Endodermal cell (in vitro differentiated cells): ENCODE results near the gene CHAT. TPM values are rescaled to one million over a fixed set of nuclear protein-coding genes. Genes with fewer than 3 reads are reported as not detected.

Source experiments
- DNase-seq: peaks from one replicate; pipeline ENCODE4 v3.0.0-alpha.2; 2017
- H3K27ac ChIP-seq: 2 replicates; pipeline ENCODE4 v1.5.1; 2013; ENCODE audit warnings: mild to moderate bottlenecking, low read depth, low read length, moderate library complexity
- H3K27me3 ChIP-seq: 2 replicates; pipeline ENCODE4 v1.6.1; 2013; ENCODE audit warnings: mild to moderate bottlenecking, low read length, moderate library complexity; ENCODE audit not compliant: insufficient read depth, control insufficient read depth, poor library complexity, severe bottlenecking
- H3K36me3 ChIP-seq: 2 replicates; pipeline ENCODE4 v1.7.0; 2013; ENCODE audit warnings: mild to moderate bottlenecking, low read length, moderate library complexity; ENCODE audit not compliant: control insufficient read depth, insufficient read depth
- H3K4me1 ChIP-seq: one replicate; pipeline ENCODE4 v1.7.0; 2013; ENCODE audit warnings: low read length; ENCODE audit not compliant: control insufficient read depth, insufficient read depth
- H3K4me3 ChIP-seq: 2 replicates; pipeline ENCODE4 v1.5.1; 2013; ENCODE audit warnings: mild to moderate bottlenecking, low read length, moderate library complexity
- H3K9ac ChIP-seq: 2 replicates; pipeline ENCODE4 v1.6.1; 2013; ENCODE audit warnings: mild to moderate bottlenecking, low read length, moderate library complexity; ENCODE audit not compliant: poor library complexity, severe bottlenecking; ENCODE audit errors: extremely low read depth
- H3K9me3 ChIP-seq: 2 replicates; pipeline ENCODE4 v1.6.1; 2013; ENCODE audit warnings: mild to moderate bottlenecking, low read length, moderate library complexity; ENCODE audit not compliant: control insufficient read depth
- H3K27ac Mint-ChIP-seq: 2 replicates; pipeline ENCODE4 v1.8.0; 2020; ENCODE audit warnings: mixed read lengths
- H3K27me3 Mint-ChIP-seq: 2 replicates; pipeline ENCODE4 v1.8.0; 2021; ENCODE audit warnings: mild to moderate bottlenecking, mixed read lengths; ENCODE audit not compliant: insufficient read depth
- H3K36me3 Mint-ChIP-seq: 2 replicates; pipeline ENCODE4 v1.8.0; 2020; ENCODE audit warnings: low read depth, mixed read lengths
- H3K4me1 Mint-ChIP-seq: 2 replicates; pipeline ENCODE4 v1.8.0; 2020; ENCODE audit warnings: mixed read lengths
- H3K4me3 Mint-ChIP-seq: 2 replicates; pipeline ENCODE4 v1.8.0; 2020; ENCODE audit warnings: mild to moderate bottlenecking, moderate library complexity, mixed read lengths
- H3K9me3 Mint-ChIP-seq: 2 replicates; pipeline ENCODE4 v1.8.0; 2020; ENCODE audit warnings: mild to moderate bottlenecking, mixed read lengths
- WGBS, 2 experiments: methylation state at CpG; one replicate each; pipeline versions ENCODE4 v1.1.5 to v1.1.7; 2013; ENCODE audit warnings: missing lambda C conversion rate in 2 of 2, mixed read lengths in 1 of 2; ENCODE audit not compliant: insufficient coverage in 1 of 2, insufficient read length in 1 of 2; 5-methylcytosine and 5-hydroxymethylcytosine counted together
- total RNA-seq, 2 donors: library from RNA; stranded (reverse); fragmentation: NEBNext Ultra II Directional in 1 of 2; extraction: Animal tissue kit (Norgen Biotek cat#: 25700) in 1 of 2; gene quantifications; 2 replicates in 1 of 2; 3 replicates in 1 of 2; pipeline ENCODE4 v1.2.1, GENCODE V29; 2021
- TF ChIP-seq, protein P1 (sequence below): fragments of 200-600 bp; sonication (generic); conservative IDR thresholded peaks from 2 replicates; pipeline ENCODE4 v1.5.0; 2021; ENCODE audit warnings: antibody characterized with exemption, mild to moderate bottlenecking

CHAT gene
- total RNA-seq, 2 donors from 2014 or later = not detected

GRCh38 chr10:49572594-49573114, 41.2 kb upstream of the CHAT start:
- Histone ChIP-seq H3K36me3 (no peaks in the 10 kb centered on the region), H3K27me3 (no peaks in the 10 kb centered on the region), H3K27ac (no peak overlapping the region), H3K9me3 (no peaks in the 10 kb centered on the region), H3K4me3 (no peak overlapping the region), H3K4me1 (no peaks in the 10 kb centered on the region), H3K9ac (no peak overlapping the region)
- 86% methylated on average over 7 to 9 of the region's 9 CpGs for WGBS, 2 experiments
- Mint-ChIP-seq H3K27me3 (peaks cover 18% of the 10 kb centered on the region), H3K4me1 (no peaks in the 10 kb centered on the region), H3K4me3 (no peak overlapping the region), H3K9me3 (peaks cover 13% of the 10 kb centered on the region), H3K27ac (no peak overlapping the region), H3K36me3 (no peaks in the 10 kb centered on the region)
- TF ChIP-seq, protein P1, sequence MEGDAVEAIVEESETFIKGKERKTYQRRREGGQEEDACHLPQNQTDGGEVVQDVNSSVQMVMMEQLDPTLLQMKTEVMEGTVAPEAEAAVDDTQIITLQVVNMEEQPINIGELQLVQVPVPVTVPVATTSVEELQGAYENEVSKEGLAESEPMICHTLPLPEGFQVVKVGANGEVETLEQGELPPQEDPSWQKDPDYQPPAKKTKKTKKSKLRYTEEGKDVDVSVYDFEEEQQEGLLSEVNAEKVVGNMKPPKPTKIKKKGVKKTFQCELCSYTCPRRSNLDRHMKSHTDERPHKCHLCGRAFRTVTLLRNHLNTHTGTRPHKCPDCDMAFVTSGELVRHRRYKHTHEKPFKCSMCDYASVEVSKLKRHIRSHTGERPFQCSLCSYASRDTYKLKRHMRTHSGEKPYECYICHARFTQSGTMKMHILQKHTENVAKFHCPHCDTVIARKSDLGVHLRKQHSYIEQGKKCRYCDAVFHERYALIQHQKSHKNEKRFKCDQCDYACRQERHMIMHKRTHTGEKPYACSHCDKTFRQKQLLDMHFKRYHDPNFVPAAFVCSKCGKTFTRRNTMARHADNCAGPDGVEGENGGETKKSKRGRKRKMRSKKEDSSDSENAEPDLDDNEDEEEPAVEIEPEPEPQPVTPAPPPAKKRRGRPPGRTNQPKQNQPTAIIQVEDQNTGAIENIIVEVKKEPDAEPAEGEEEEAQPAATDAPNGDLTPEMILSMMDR = no peak
- no peak for DNase-seq

GRCh38 chr10:49575489-49576072, 38.3 kb upstream of the CHAT start:
- Mint-ChIP-seq H3K27me3 (no peaks in the 10 kb centered on the region), H3K36me3 (no peaks in the 10 kb centered on the region), H3K9me3 (no peaks in the 10 kb centered on the region), H3K27ac (no peak overlapping the region), H3K4me1 (no peaks in the 10 kb centered on the region), H3K4me3 (no peak overlapping the region)
- no peaks in the 10 kb centered on the region for H3K9me3 ChIP-seq
- no peaks in the 10 kb centered on the region for H3K4me1 ChIP-seq
- no peaks in the 10 kb centered on the region for H3K36me3 ChIP-seq
- H3K27me3 ChIP-seq = no peaks in the 10 kb centered on the region
- WGBS, 2 experiments = 89 to 91% methylated on average over 7 to 11 of the region's 11 CpGs
- no peak overlapping the region for H3K27ac ChIP-seq
- no peak for DNase-seq
- no peak overlapping the region for H3K9ac ChIP-seq
- no peak overlapping the region for H3K4me3 ChIP-seq
- TF ChIP-seq, protein P1 = no peak

DNA sequence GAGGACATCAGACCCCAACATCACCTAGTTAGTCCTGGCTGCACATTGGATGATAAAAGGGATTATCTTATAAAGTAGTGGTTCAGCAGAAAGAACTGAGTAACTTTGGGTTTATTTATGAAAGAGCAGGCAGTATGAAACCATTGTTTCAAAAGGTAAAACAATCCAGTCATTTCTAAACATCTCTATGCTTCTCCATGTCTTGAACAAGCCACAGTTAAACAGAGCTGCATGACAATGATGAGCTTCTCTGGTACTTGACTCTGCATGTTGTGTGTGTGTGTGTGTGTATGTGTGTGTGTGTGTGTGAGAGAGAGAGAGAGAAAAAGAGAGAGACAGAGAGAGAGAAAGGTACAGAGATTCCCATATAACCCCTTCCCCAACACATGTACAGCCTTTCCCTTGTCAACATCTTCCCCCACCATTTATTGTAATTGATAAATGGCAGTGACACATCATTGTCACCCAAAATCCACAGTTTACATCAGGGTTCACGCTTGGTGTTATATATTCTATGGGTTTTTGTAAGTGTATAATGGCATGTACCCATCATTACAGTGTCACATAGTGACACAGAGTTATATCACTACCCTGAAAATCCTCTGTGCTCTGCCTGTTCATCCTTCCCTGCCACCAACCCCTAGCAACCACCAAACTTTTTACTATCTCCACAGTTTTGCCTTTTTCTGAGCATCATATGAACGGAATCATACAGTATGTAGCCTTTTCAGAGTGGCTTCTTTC, 36.5 kb upstream of the CHAT start:
- 82% methylated on average over 1 of the region's 2 CpGs; no CpG with 5 or more reads in 1 of the 2 experiments for WGBS, 2 experiments
- H3K4me3 Mint-ChIP-seq = no peak overlapping the region
- H3K9me3 Mint-ChIP-seq = no peaks in the 10 kb centered on the region
- H3K27ac ChIP-seq = no peak overlapping the region
- no peaks in the 10 kb centered on the region for H3K27me3 Mint-ChIP-seq
- H3K9me3 ChIP-seq = no peaks in the 10 kb centered on the region
- no peaks in the 10 kb centered on the region for H3K36me3 ChIP-seq
- no peak overlapping the region for H3K4me3 ChIP-seq
- H3K4me1 ChIP-seq = no peaks in the 10 kb centered on the region
- no peaks in the 10 kb centered on the region for H3K4me1 Mint-ChIP-seq
- DNase-seq = no peak
- no peak overlapping the region for H3K9ac ChIP-seq
- TF ChIP-seq, protein P1 = no peak
- no peaks in the 10 kb centered on the region for H3K36me3 Mint-ChIP-seq
- H3K27me3 ChIP-seq = no peaks in the 10 kb centered on the region
- H3K27ac Mint-ChIP-seq = no peak overlapping the region
